Dendritic cell treated with granulocyte-macrophage colony-stimulating factor and Interleukin-4, amounts not matched to agents 40 ng/mL and 50 ng/mL, for 4 days (primary cell): ENCODE measurements around the gene ACADM.
"Not testable (repeated sequence)": the region's sequence is repeated elsewhere in the genome, so short reads cannot be mapped to it uniquely, and the experiment has no call there.

ENCODE experiments used
- H3K27ac Mint-ChIP-seq: one replicate; pipeline ENCODE4 v1.8.0; 2022; ENCODE audit warnings: mild to moderate bottlenecking, mixed read lengths
- H3K27me3 Mint-ChIP-seq: one replicate; pipeline ENCODE4 v1.8.0; 2022; ENCODE audit warnings: mild to moderate bottlenecking, mixed read lengths
- H3K36me3 Mint-ChIP-seq: one replicate; pipeline ENCODE4 v1.8.0; 2022; ENCODE audit warnings: low read depth, mixed read lengths
- H3K4me1 Mint-ChIP-seq: one replicate; pipeline ENCODE4 v1.8.0; 2022; ENCODE audit warnings: low read depth, mixed read lengths
- H3K4me3 Mint-ChIP-seq: one replicate; pipeline ENCODE4 v1.8.0; 2022; ENCODE audit warnings: mild to moderate bottlenecking, moderate library complexity, mixed read lengths
- H3K9me3 Mint-ChIP-seq: one replicate; pipeline ENCODE4 v1.8.0; 2022; ENCODE audit warnings: mixed read lengths
- intact Hi-C: fragments of 100-400 bp; cut with micrococcal nuclease; formaldehyde crosslinking; loops from one replicate; pipeline ENCODE4 v1.15.0; 2022

Gene ACADM

GRCh38 chr1:75764057-75764655, 39.6 kb downstream of the ACADM start:
- Mint-ChIP-seq H3K9me3 (no peaks in the 10 kb centered on the region), H3K27ac (no peak overlapping the region), H3K4me1 (no peaks in the 10 kb centered on the region), H3K36me3 (peaks cover 7% of the 10 kb centered on the region), H3K27me3 (no peaks in the 10 kb centered on the region), H3K4me3 (no peak overlapping the region)
- intact Hi-C loops: no loop called here

- intact Hi-C loops: no loop called here
- no peak overlapping the region for H3K27ac Mint-ChIP-seq
- H3K9me3 Mint-ChIP-seq: no peaks in the 10 kb centered on the region
- H3K36me3 Mint-ChIP-seq: peaks cover 7% of the 10 kb centered on the region
- H3K4me1 Mint-ChIP-seq: no peaks in the 10 kb centered on the region
- no peaks in the 10 kb centered on the region for H3K27me3 Mint-ChIP-seq
- H3K4me3 Mint-ChIP-seq: no peak overlapping the region
Observed at GRCh38 chr1:75765697-75766355, 41.3 kb downstream of the ACADM start.

GRCh38 chr1:75768016-75768415, 43.5 kb downstream of the ACADM start:
- H3K27ac Mint-ChIP-seq: no peak overlapping the region
- no peaks in the 10 kb centered on the region for H3K27me3 Mint-ChIP-seq
- no peaks in the 10 kb centered on the region for H3K9me3 Mint-ChIP-seq
- no peak overlapping the region for H3K4me3 Mint-ChIP-seq
- no peaks in the 10 kb centered on the region for H3K4me1 Mint-ChIP-seq
- intact Hi-C loops: no loop called here
- no peaks in the 10 kb centered on the region for H3K36me3 Mint-ChIP-seq

GRCh38 chr1:75770761-75771160, 46.3 kb downstream of the ACADM start:
- Mint-ChIP-seq H3K4me1 (no peaks in the 10 kb centered on the region), H3K27me3 (no peaks in the 10 kb centered on the region), H3K27ac (no peak overlapping the region), H3K9me3 (peaks cover 8% of the 10 kb centered on the region), H3K36me3 (no peaks in the 10 kb centered on the region), H3K4me3 (no peak overlapping the region)
- intact Hi-C loops: no loop called here

GRCh38 chr1:75771978-75772377, 47.5 kb downstream of the ACADM start:
- no peaks in the 10 kb centered on the region for H3K4me1 Mint-ChIP-seq
- peaks cover 8% of the 10 kb centered on the region for H3K9me3 Mint-ChIP-seq
- no peak overlapping the region for H3K4me3 Mint-ChIP-seq
- no peaks in the 10 kb centered on the region for H3K27me3 Mint-ChIP-seq
- H3K36me3 Mint-ChIP-seq: no peaks in the 10 kb centered on the region
- intact Hi-C loops: no loop called here
- H3K27ac Mint-ChIP-seq: no peak overlapping the region

GRCh38 chr1:75777812-75778211, 53.3 kb downstream of the ACADM start:
- H3K4me3 Mint-ChIP-seq, H3K27ac Mint-ChIP-seq, H3K36me3 Mint-ChIP-seq, H3K9me3 Mint-ChIP-seq, H3K4me1 Mint-ChIP-seq, intact Hi-C loops, H3K27me3 Mint-ChIP-seq: not testable (repeated sequence)

- H3K27ac Mint-ChIP-seq, H3K36me3 Mint-ChIP-seq, H3K4me1 Mint-ChIP-seq, intact Hi-C loops, H3K27me3 Mint-ChIP-seq, H3K9me3 Mint-ChIP-seq, H3K4me3 Mint-ChIP-seq: not testable (repeated sequence)
Observed at GRCh38 chr1:75778694-75779093, 54.2 kb downstream of the ACADM start.

GRCh38 chr1:75780183-75780582, 55.7 kb downstream of the ACADM start:
- H3K4me3 Mint-ChIP-seq, H3K9me3 Mint-ChIP-seq, intact Hi-C loops, H3K36me3 Mint-ChIP-seq, H3K27ac Mint-ChIP-seq, H3K27me3 Mint-ChIP-seq: not testable (repeated sequence)
- H3K4me1 Mint-ChIP-seq: peaks cover 13% of the 10 kb centered on the region

GRCh38 chr1:75783920-75784319, 59.4 kb downstream of the ACADM start:
- intact Hi-C loops, H3K27ac Mint-ChIP-seq: not testable (repeated sequence)
- peaks cover 31% of the 10 kb centered on the region for H3K36me3 Mint-ChIP-seq

GRCh38 chr1:75785320-75785982, 60.9 kb downstream of the ACADM start:
- Mint-ChIP-seq H3K27me3 (no peaks in the 10 kb centered on the region), H3K9me3 (no peaks in the 10 kb centered on the region), H3K36me3 (peaks cover 46% of the 10 kb centered on the region), H3K27ac (peak overlapping the region; percentile 97), H3K4me3 (peak overlapping the region; percentile 93), H3K4me1 (peaks cover 48% of the 10 kb centered on the region)
- intact Hi-C loops: loop anchor here (5.0 kb wide), 3 partner anchors 292 to 1588 kb away; partner anchors contain the start of genes CRYZ, FPGT, LRRIQ3 and TYW3

More at GRCh38 chr1:75783920-75784319, 59.4 kb downstream of the ACADM start:
- H3K4me3 Mint-ChIP-seq, H3K27me3 Mint-ChIP-seq, H3K9me3 Mint-ChIP-seq: not testable (repeated sequence)
- peaks cover 36% of the 10 kb centered on the region for H3K4me1 Mint-ChIP-seq

GRCh38 chr1:75785983-75786853, 61.7 kb downstream of the ACADM start, which contains the start of gene RABGGTB:
RABGGTB (plus strand) TSS chr1:75786256; CDS start chr1:75786272, 16 bp downstream.
- Mint-ChIP-seq H3K36me3 (peaks cover 54% of the 10 kb centered on the region), H3K27ac (peak within 1 kb of the TSS; percentile 97)

DNA sequence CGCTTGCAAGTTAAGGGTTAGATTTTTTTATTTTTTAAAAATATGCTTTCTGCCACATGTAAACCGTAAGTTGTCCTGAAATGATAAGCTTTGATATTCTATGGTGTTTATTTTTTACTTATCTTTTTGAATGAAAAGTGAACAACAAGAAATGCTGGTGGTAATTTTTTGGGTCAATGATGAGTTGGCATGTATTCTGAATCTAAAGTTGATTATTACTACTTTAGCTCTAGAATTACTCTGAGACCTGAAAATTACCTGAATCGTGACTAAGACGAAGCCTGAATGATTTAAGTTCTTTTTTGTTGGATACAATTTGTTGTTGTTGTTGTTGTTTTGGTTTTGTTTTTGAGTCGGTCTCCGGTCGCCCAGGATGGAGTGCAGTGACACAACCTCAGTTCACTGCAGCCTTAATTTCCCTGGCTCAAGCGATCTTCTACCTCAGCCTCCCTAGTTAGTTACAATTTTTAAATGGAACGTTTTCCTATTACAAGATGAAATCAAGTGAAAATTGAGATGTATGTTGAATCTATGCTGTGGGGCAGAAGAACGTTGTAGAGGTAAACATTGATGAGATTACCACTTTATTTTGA, 62.5 kb downstream of the ACADM start:
- intact Hi-C loops: loop anchor here (1.0 to 5.0 kb wide), 4 partner anchors 63 to 1590 kb away; partner anchors contain the start of genes ACADM, CRYZ, FPGT and LRRIQ3
- Mint-ChIP-seq H3K9me3 (no peaks in the 10 kb centered on the region), H3K4me3 (peak overlapping the region; percentile 93), H3K4me1 (peaks cover 56% of the 10 kb centered on the region), H3K27ac (peak overlapping the region; percentile 97), H3K36me3 (peaks cover 62% of the 10 kb centered on the region), H3K27me3 (no peaks in the 10 kb centered on the region)

More at GRCh38 chr1:75785983-75786853, 61.7 kb downstream of the ACADM start, which contains the start of gene RABGGTB:
- peak within 1 kb of the TSS; percentile 93 for H3K4me3 Mint-ChIP-seq
- H3K4me1 Mint-ChIP-seq: peaks cover 54% of the 10 kb centered on the region
- H3K27me3 Mint-ChIP-seq: no peaks in the 10 kb centered on the region
- intact Hi-C loops: loop anchor here (1.0 to 5.0 kb wide), 4 partner anchors 62 to 1589 kb away; partner anchors contain the start of genes ACADM, CRYZ, FPGT and LRRIQ3
- H3K9me3 Mint-ChIP-seq: no peaks in the 10 kb centered on the region

DNA sequence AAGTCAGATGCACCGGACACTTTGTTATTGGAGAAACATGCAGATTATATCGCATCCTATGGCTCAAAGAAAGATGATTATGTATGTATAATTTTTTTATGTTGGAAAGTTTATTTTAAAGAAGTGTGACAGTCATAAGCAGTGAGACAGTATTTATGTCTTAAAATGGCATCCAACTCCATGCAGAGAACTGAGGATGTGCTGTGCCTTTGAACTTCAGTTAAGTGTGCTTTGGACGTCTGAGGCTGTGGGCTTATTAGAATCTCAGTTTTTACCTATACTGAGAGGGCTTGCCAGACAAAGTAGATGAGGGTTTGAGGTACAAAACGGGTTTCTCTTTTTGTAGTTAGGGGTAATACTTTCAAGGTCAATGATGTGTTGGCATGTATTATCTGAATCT, 63.0 kb downstream of the ACADM start:
- peak overlapping the region; percentile 93 for H3K4me3 Mint-ChIP-seq
- H3K4me1 Mint-ChIP-seq: peaks cover 56% of the 10 kb centered on the region
- peak overlapping the region; percentile 97 for H3K27ac Mint-ChIP-seq
- intact Hi-C loops: loop anchor here (5.0 kb wide), 3 partner anchors 290 to 1590 kb away; partner anchors contain the start of genes CRYZ, FPGT, LRRIQ3 and TYW3
- H3K9me3 Mint-ChIP-seq: no peaks in the 10 kb centered on the region
- H3K36me3 Mint-ChIP-seq: peaks cover 67% of the 10 kb centered on the region
- no peaks in the 10 kb centered on the region for H3K27me3 Mint-ChIP-seq
